GM23338 (cell line): ENCODE results near the gene GPR156. TPM values are rescaled to one million over a fixed set of nuclear protein-coding genes. Genes with fewer than 3 reads are reported as not detected.

Experiments
- ATAC-seq: fragments of 200-7000 bp; cut with Tn5 transposase; 3 replicates; pipeline ENCODE4 v1.9.1; 2020
- DNase-seq: peaks from one replicate; pipeline ENCODE4 v3.0.0-alpha.2; 2015; ENCODE audit warnings: low spot score
- H2AFZ ChIP-seq: fragments of 200-600 bp; sonication (generic); 2 replicates; pipeline ENCODE4 v1.8.0; 2016; ENCODE audit warnings: antibody characterized with exemption, mild to moderate bottlenecking, moderate library complexity
- H3F3A ChIP-seq: fragments of 200-600 bp; sonication (generic); replicated peaks from 2 replicates; pipeline ENCODE4 v1.8.0; 2017; ENCODE audit warnings: antibody characterized with exemption, mixed run types, low read depth
- H3K27ac ChIP-seq: fragments of 200-600 bp; sonication (generic); 2 replicates; pipeline ENCODE4 v1.6.1; 2016; ENCODE audit warnings: low read depth
- H3K27me3 ChIP-seq: fragments of 200-600 bp; sonication (generic); 2 replicates; pipeline ENCODE4 v1.8.0; 2016; ENCODE audit warnings: mild to moderate bottlenecking, mixed run types, moderate library complexity; ENCODE audit not compliant: insufficient read depth
- H3K36me3 ChIP-seq: fragments of 200-600 bp; sonication (generic); 2 replicates; pipeline ENCODE4 v1.8.0; 2016; ENCODE audit warnings: mild to moderate bottlenecking; ENCODE audit not compliant: insufficient read depth
- H3K4me1 ChIP-seq: fragments of 200-600 bp; sonication (generic); 2 replicates; pipeline ENCODE4 v1.8.0; 2016; ENCODE audit warnings: mild to moderate bottlenecking, moderate library complexity; ENCODE audit not compliant: insufficient read depth
- H3K4me2 ChIP-seq: fragments of 200-600 bp; sonication (generic); 2 replicates; pipeline ENCODE4 v1.7.1; 2017; ENCODE audit warnings: mixed run types
- H3K4me3 ChIP-seq: fragments of 200-600 bp; sonication (generic); 2 replicates; pipeline ENCODE4 v1.6.1; 2016; ENCODE audit warnings: mixed run types
- H3K79me2 ChIP-seq: fragments of 200-600 bp; sonication (generic); replicated peaks from 2 replicates; pipeline ENCODE4 v1.8.0; 2017; ENCODE audit warnings: mild to moderate bottlenecking; ENCODE audit not compliant: insufficient read depth
- H3K9me2 ChIP-seq: fragments of 200-600 bp; sonication (generic); 2 replicates; pipeline ENCODE4 v1.8.0; 2017; ENCODE audit not compliant: insufficient read depth
- H4K20me1 ChIP-seq: fragments of 200-600 bp; sonication (generic); replicated peaks from 2 replicates; pipeline ENCODE4 v1.8.0; 2017; ENCODE audit warnings: mild to moderate bottlenecking; ENCODE audit not compliant: insufficient read depth
- H3K27ac Mint-ChIP-seq: 2 replicates; pipeline ENCODE4 v1.8.0; 2020; ENCODE audit warnings: inconsistent platforms, mild to moderate bottlenecking, moderate library complexity, mixed read lengths
- H3K27me3 Mint-ChIP-seq: 3 replicates; pipeline ENCODE4 v1.8.0; 2022; ENCODE audit warnings: low read depth, mild to moderate bottlenecking, moderate library complexity, mixed read lengths, inconsistent platforms; ENCODE audit not compliant: insufficient read depth, poor library complexity
- H3K36me3 Mint-ChIP-seq: 3 replicates; pipeline ENCODE4 v1.8.0; 2021; ENCODE audit warnings: low read depth, mild to moderate bottlenecking, inconsistent platforms, moderate library complexity, mixed read lengths
- H3K4me1 Mint-ChIP-seq: 3 replicates; pipeline ENCODE4 v1.8.0; 2020; ENCODE audit warnings: mild to moderate bottlenecking, inconsistent platforms, mixed read lengths
- H3K4me3 Mint-ChIP-seq: 3 replicates; pipeline ENCODE4 v1.8.0; 2021; ENCODE audit warnings: moderate library complexity, mild to moderate bottlenecking, inconsistent platforms, mixed read lengths
- H3K9me3 Mint-ChIP-seq: 3 replicates; pipeline ENCODE4 v1.8.0; 2020; ENCODE audit warnings: moderate library complexity, mild to moderate bottlenecking, inconsistent platforms, mixed read lengths
- CREB1 ChIP-seq: fragments of 250-450 bp; sonication (Bioruptor Pico); IDR thresholded peaks from 2 replicates; pipeline ENCODE4 v1.5.0; 2020; ENCODE audit warnings: low read depth, mild to moderate bottlenecking, moderate library complexity
- EZH2 ChIP-seq: fragments of 200-600 bp; sonication (generic); IDR thresholded peaks from one replicate; pipeline ENCODE4 v1.8.0; 2017; ENCODE audit warnings: antibody characterized with exemption, mild to moderate bottlenecking, low read depth; ENCODE audit not compliant: unreplicated experiment
- EZH2phosphoT487 ChIP-seq: fragments of 200-600 bp; sonication (generic); IDR thresholded peaks from one replicate; pipeline ENCODE4 v1.8.1; 2018; ENCODE audit warnings: antibody characterized with exemption; ENCODE audit not compliant: unreplicated experiment
- JUNB ChIP-seq: IDR thresholded peaks from one replicate; pipeline ENCODE4 v1.6.1; 2016; ENCODE audit warnings: antibody characterized with exemption; ENCODE audit not compliant: unreplicated experiment
- NANOG ChIP-seq: IDR thresholded peaks from 2 replicates; pipeline ENCODE4 v1.6.1; 2016; ENCODE audit warnings: antibody characterized with exemption, borderline replicate concordance
- POLR2AphosphoS5 ChIP-seq: IDR thresholded peaks from 2 replicates; pipeline ENCODE4 v1.6.1; 2016; ENCODE audit warnings: antibody characterized with exemption, low read depth
- STAT1 ChIP-seq: IDR thresholded peaks from one replicate; pipeline ENCODE4 v1.6.1; 2016; ENCODE audit warnings: antibody characterized with exemption; ENCODE audit not compliant: unreplicated experiment
- ZNF114 ChIP-seq: fragments of 250-450 bp; sonication (Bioruptor Pico); IDR thresholded peaks from 2 replicates; pipeline ENCODE4 v1.5.0; 2020; ENCODE audit warnings: mild to moderate bottlenecking, moderate library complexity
- ZNF331 ChIP-seq: fragments of 250-450 bp; sonication (Bioruptor Pico); IDR thresholded peaks from 2 replicates; pipeline ENCODE4 v1.5.0; 2020; ENCODE audit warnings: low read depth, mild to moderate bottlenecking, moderate library complexity
- polyA plus RNA-seq: library from polyadenylated mRNA; unstranded; fragments of >200 nt; fragmentation: Nextera tagmentation; extraction: Ambion mirVana; gene quantifications from 2 replicates; pipeline ENCODE4 v1.2.1, GENCODE V29; 2016
- total RNA-seq: library from RNA; depleted of rRNA; stranded (reverse); fragments of >200 nt; shearing (Covaris generic); gene quantifications from 2 replicates; pipeline ENCODE4 v1.2.3, GENCODE V29; 2014
- TF ChIP-seq, protein P1 (sequence below): IDR thresholded peaks from 2 replicates; pipeline ENCODE4 v1.6.1; 2016; ENCODE audit warnings: antibody characterized with exemption
- TF ChIP-seq, protein P2 (sequence below): fragments of 250-450 bp; sonication (Bioruptor Pico); IDR thresholded peaks from 2 replicates; pipeline ENCODE4 v1.5.0; 2020; ENCODE audit warnings: mild to moderate bottlenecking, moderate library complexity
- TF ChIP-seq, protein P3 (sequence below), 2 experiments: fragments of 200-600 bp in 1 of 2; sonication (generic) in 1 of 2; conservative IDR thresholded peaks; 2 replicates each; pipeline versions ENCODE4 v1.5.1 to v1.6.1; 2016 to 2017; ENCODE audit warnings: antibody characterized with exemption in 2 of 2, low read depth in 2 of 2, mild to moderate bottlenecking in 2 of 2, moderate library complexity in 1 of 2
- TF ChIP-seq, protein P4 (sequence below): IDR thresholded peaks from one replicate; pipeline ENCODE4 v1.6.1; 2018; ENCODE audit warnings: antibody characterized with exemption; ENCODE audit not compliant: unreplicated experiment

Gene GPR156
- total and polyA plus RNA-seq, 2 experiments from 2014 or later: 0.50 to 2.5 TPM

DNA sequence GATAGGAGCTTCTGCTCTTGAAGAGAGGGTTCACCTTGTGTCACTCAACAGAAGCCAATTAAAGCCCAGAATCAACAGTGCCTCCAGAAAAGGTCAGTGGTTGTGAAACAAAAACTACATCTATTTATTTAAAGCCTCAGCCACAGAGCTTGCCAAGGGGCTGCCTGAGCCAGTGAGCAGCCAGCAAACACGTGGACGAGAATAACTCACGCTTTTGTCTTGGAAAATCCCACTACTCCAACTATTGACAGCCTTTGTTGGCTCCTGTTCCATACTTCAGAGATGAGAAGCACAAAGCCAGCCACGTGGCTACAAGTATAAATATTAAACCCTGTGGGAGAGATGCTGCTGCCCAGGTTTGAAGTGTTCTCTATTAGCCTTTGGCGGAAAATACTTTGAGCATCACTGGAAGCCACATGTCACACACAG lies 10.3 kb downstream of the GPR156 start:
- no peak for TF ChIP-seq EZH2phosphoT487
- TF ChIP-seq NANOG: no peak
- TF ChIP-seq, protein P1, sequence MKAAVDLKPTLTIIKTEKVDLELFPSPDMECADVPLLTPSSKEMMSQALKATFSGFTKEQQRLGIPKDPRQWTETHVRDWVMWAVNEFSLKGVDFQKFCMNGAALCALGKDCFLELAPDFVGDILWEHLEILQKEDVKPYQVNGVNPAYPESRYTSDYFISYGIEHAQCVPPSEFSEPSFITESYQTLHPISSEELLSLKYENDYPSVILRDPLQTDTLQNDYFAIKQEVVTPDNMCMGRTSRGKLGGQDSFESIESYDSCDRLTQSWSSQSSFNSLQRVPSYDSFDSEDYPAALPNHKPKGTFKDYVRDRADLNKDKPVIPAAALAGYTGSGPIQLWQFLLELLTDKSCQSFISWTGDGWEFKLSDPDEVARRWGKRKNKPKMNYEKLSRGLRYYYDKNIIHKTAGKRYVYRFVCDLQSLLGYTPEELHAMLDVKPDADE: no peak
- no peak for TF ChIP-seq ZNF331 (CRISPR knock-in tag)
- TF ChIP-seq CREB1 (CRISPR knock-in tag): no peak
- TF ChIP-seq POLR2AphosphoS5: no peak
- TF ChIP-seq EZH2: no peak
- TF ChIP-seq, protein P2, sequence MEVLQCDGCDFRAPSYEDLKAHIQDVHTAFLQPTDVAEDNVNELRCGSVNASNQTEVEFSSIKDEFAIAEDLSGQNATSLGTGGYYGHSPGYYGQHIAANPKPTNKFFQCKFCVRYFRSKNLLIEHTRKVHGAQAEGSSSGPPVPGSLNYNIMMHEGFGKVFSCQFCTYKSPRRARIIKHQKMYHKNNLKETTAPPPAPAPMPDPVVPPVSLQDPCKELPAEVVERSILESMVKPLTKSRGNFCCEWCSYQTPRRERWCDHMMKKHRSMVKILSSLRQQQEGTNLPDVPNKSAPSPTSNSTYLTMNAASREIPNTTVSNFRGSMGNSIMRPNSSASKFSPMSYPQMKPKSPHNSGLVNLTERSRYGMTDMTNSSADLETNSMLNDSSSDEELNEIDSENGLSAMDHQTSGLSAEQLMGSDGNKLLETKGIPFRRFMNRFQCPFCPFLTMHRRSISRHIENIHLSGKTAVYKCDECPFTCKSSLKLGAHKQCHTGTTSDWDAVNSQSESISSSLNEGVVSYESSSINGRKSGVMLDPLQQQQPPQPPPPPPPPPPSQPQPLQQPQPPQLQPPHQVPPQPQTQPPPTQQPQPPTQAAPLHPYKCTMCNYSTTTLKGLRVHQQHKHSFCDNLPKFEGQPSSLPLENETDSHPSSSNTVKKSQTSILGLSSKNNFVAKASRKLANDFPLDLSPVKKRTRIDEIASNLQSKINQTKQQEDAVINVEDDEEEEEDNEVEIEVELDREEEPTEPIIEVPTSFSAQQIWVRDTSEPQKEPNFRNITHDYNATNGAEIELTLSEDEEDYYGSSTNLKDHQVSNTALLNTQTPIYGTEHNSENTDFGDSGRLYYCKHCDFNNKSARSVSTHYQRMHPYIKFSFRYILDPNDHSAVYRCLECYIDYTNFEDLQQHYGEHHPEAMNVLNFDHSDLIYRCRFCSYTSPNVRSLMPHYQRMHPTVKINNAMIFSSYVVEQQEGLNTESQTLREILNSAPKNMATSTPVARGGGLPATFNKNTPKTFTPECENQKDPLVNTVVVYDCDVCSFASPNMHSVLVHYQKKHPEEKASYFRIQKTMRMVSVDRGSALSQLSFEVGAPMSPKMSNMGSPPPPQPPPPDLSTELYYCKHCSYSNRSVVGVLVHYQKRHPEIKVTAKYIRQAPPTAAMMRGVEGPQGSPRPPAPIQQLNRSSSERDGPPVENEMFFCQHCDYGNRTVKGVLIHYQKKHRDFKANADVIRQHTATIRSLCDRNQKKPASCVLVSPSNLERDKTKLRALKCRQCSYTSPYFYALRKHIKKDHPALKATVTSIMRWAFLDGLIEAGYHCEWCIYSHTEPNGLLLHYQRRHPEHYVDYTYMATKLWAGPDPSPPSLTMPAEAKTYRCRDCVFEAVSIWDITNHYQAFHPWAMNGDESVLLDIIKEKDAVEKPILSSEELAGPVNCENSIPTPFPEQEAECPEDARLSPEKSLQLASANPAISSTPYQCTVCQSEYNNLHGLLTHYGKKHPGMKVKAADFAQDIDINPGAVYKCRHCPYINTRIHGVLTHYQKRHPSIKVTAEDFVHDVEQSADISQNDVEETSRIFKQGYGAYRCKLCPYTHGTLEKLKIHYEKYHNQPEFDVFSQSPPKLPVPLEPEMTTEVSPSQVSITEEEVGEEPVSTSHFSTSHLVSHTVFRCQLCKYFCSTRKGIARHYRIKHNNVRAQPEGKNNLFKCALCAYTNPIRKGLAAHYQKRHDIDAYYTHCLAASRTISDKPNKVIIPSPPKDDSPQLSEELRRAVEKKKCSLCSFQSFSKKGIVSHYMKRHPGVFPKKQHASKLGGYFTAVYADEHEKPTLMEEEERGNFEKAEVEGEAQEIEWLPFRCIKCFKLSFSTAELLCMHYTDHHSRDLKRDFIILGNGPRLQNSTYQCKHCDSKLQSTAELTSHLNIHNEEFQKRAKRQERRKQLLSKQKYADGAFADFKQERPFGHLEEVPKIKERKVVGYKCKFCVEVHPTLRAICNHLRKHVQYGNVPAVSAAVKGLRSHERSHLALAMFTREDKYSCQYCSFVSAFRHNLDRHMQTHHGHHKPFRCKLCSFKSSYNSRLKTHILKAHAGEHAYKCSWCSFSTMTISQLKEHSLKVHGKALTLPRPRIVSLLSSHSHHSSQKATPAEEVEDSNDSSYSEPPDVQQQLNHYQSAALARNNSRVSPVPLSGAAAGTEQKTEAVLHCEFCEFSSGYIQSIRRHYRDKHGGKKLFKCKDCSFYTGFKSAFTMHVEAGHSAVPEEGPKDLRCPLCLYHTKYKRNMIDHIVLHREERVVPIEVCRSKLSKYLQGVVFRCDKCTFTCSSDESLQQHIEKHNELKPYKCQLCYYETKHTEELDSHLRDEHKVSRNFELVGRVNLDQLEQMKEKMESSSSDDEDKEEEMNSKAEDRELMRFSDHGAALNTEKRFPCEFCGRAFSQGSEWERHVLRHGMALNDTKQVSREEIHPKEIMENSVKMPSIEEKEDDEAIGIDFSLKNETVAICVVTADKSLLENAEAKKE (CRISPR knock-in tag): no peak
- TF ChIP-seq ZNF114 (CRISPR knock-in tag): no peak
- TF ChIP-seq, protein P3, sequence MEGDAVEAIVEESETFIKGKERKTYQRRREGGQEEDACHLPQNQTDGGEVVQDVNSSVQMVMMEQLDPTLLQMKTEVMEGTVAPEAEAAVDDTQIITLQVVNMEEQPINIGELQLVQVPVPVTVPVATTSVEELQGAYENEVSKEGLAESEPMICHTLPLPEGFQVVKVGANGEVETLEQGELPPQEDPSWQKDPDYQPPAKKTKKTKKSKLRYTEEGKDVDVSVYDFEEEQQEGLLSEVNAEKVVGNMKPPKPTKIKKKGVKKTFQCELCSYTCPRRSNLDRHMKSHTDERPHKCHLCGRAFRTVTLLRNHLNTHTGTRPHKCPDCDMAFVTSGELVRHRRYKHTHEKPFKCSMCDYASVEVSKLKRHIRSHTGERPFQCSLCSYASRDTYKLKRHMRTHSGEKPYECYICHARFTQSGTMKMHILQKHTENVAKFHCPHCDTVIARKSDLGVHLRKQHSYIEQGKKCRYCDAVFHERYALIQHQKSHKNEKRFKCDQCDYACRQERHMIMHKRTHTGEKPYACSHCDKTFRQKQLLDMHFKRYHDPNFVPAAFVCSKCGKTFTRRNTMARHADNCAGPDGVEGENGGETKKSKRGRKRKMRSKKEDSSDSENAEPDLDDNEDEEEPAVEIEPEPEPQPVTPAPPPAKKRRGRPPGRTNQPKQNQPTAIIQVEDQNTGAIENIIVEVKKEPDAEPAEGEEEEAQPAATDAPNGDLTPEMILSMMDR (conservative IDR thresholded peaks at IDR 0.05; ENCODE audit: low read depth in 2 of 2): no peak
- no peak for TF ChIP-seq JUNB
- TF ChIP-seq STAT1: no peak
- TF ChIP-seq, protein P4, sequence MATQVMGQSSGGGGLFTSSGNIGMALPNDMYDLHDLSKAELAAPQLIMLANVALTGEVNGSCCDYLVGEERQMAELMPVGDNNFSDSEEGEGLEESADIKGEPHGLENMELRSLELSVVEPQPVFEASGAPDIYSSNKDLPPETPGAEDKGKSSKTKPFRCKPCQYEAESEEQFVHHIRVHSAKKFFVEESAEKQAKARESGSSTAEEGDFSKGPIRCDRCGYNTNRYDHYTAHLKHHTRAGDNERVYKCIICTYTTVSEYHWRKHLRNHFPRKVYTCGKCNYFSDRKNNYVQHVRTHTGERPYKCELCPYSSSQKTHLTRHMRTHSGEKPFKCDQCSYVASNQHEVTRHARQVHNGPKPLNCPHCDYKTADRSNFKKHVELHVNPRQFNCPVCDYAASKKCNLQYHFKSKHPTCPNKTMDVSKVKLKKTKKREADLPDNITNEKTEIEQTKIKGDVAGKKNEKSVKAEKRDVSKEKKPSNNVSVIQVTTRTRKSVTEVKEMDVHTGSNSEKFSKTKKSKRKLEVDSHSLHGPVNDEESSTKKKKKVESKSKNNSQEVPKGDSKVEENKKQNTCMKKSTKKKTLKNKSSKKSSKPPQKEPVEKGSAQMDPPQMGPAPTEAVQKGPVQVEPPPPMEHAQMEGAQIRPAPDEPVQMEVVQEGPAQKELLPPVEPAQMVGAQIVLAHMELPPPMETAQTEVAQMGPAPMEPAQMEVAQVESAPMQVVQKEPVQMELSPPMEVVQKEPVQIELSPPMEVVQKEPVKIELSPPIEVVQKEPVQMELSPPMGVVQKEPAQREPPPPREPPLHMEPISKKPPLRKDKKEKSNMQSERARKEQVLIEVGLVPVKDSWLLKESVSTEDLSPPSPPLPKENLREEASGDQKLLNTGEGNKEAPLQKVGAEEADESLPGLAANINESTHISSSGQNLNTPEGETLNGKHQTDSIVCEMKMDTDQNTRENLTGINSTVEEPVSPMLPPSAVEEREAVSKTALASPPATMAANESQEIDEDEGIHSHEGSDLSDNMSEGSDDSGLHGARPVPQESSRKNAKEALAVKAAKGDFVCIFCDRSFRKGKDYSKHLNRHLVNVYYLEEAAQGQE: no peak
- Histone ChIP-seq H3K9me2 (no peaks in the 10 kb centered on the region), H4K20me1 (no peaks in the 10 kb centered on the region), H3K79me2 (no peaks in the 10 kb centered on the region), H3F3A (no peaks in the 10 kb centered on the region), H2AFZ (no peak overlapping the region), H3K27me3 (no peaks in the 10 kb centered on the region), H3K27ac (no peak overlapping the region), H3K4me2 (no peak overlapping the region), H3K36me3 (no peaks in the 10 kb centered on the region), H3K4me3 (no peak overlapping the region), H3K4me1 (no peaks in the 10 kb centered on the region)
- DNase-seq: no peak
- ATAC-seq: no peak
- H3K36me3 Mint-ChIP-seq: no peaks in the 10 kb centered on the region
- no peaks in the 10 kb centered on the region for H3K9me3 Mint-ChIP-seq
- H3K27me3 Mint-ChIP-seq: no peaks in the 10 kb centered on the region
- H3K4me1 Mint-ChIP-seq: peaks cover 4% of the 10 kb centered on the region
- no peak overlapping the region for H3K27ac Mint-ChIP-seq
- H3K4me3 Mint-ChIP-seq: no peak overlapping the region
